ENCODE results near the gene TBC1D5. TPM values are rescaled to one million over a fixed set of nuclear protein-coding genes. Genes with fewer than 3 reads are reported as not detected.

Gene TBC1D5
- total and polyA plus RNA-seq, 2 of the 8 experiments (the other 6 are each of a cell fraction or from before 2014, with no cell fraction given) = 11.0 to 22.9 TPM

GRCh38 chr3:17539436-17539835, 203.0 kb downstream of the TBC1D5 start:
- 52% methylated on average over 3 of the region's 3 CpGs; no CpG with 5 or more reads in 1 of the 2 experiments for WGBS, 2 experiments (ENCODE audit: extremely low coverage in 1 of 2, insufficient coverage in 1 of 2, insufficient read length in 1 of 2, insufficient replicate concordance in 2 of 2, low coverage in 1 of 2, low lambda C conversion rate in 2 of 2, missing lambda C conversion rate in 1 of 2)
- Histone ChIP-seq H3K23ac (ENCODE audit: insufficient read length) (no peak overlapping the region), H2AK5ac (ENCODE audit: low read depth, low read length) (no peak overlapping the region), H3K4me1 (replicated peaks in 1 of 4; ENCODE audit: control insufficient read depth in 3 of 4, insufficient read depth in 4 of 4, low read length in 3 of 4) (peaks cover 0 to 6% (median 1%) of the 10 kb centered on the region in 4 experiments; a peak in 2 of 7 replicates), H4K91ac (replicated peaks; ENCODE audit: insufficient read length, low read length) (no peak overlapping the region), H3K27me3 (replicated peaks in 1 of 4; ENCODE audit: control insufficient read depth in 3 of 4, extremely low read depth in 1 of 4, insufficient read depth in 3 of 4, low read length in 3 of 4) (no peaks in the 10 kb centered on the region), H2BK12ac (ENCODE audit: low read depth, low read length) (no peak overlapping the region), H3K14ac (ENCODE audit: insufficient read length) (no peak overlapping the region), H3K4me3 (ENCODE audit: extremely low read depth in 1 of 4, insufficient read depth in 2 of 4, low read depth in 3 of 4, low read length in 4 of 4) (peak overlapping the region in 1 of 4 experiments; percentile 28; a peak in 1 of 8 replicates), H3K27ac (ENCODE audit: low read depth, low read length) (no peak overlapping the region), H2AFZ (ENCODE audit: low read length) (no peak overlapping the region), H4K8ac (ENCODE audit: extremely low read depth, insufficient read depth, low read length) (no peak overlapping the region), H2BK120ac (replicated peaks; ENCODE audit: low read depth, low read length) (no peak overlapping the region), H2BK20ac (ENCODE audit: low read length) (no peak overlapping the region), H3K18ac (ENCODE audit: extremely low read depth, low read length) (no peak overlapping the region), H3K4ac (replicated peaks; ENCODE audit: insufficient read length, low read depth, low read length) (no peak overlapping the region), H3K36me3 (ENCODE audit: control insufficient read depth in 2 of 4, insufficient read depth in 4 of 4, low read length in 3 of 4) (no peaks in the 10 kb centered on the region), H3K23me2 (ENCODE audit: low read depth, low read length) (no peaks in the 10 kb centered on the region), H4K20me1 (replicated peaks in 1 of 2; ENCODE audit: control insufficient read depth in 1 of 2, insufficient read depth in 2 of 2, low read length in 2 of 2) (no peaks in the 10 kb centered on the region), H2BK15ac (ENCODE audit: low read length) (no peak overlapping the region), H3K9me3 (ENCODE audit: insufficient read depth in 2 of 2, low read depth in 1 of 2, low read length in 1 of 2) (0 out of 4 replicates have a peak, but pooled peaks cover 0 to 4% of the 10 kb centered on the region in 2 experiments), H2BK5ac (ENCODE audit: low read depth, low read length) (no peak overlapping the region), H3K56ac (replicated peaks; ENCODE audit: insufficient read length, low read depth, low read length) (no peak overlapping the region), H4K5ac (ENCODE audit: insufficient read length, low read depth, low read length) (no peak overlapping the region), H3K79me1 (ENCODE audit: low read depth, low read length) (no peaks in the 10 kb centered on the region), H3K9ac (replicated peaks in 1 of 4; ENCODE audit: extremely low read depth in 1 of 4, low read depth in 3 of 4, low read length in 3 of 4) (no peak overlapping the region), H3K4me2 (ENCODE audit: insufficient read depth in 1 of 2, low read depth in 2 of 2, low read length in 2 of 2) (peak overlapping the region in 1 of 2 experiments; percentile 63; a peak in 2 of 4 replicates), H3K79me2 (ENCODE audit: control insufficient read depth in 1 of 2, insufficient read depth in 2 of 2, low read length in 2 of 2) (no peaks in the 10 kb centered on the region)
- FAIRE-seq (no peak), DNase-seq (ENCODE audit: low read depth in 1 of 2, low spot score in 2 of 2) (no peak)
- CTCF ChIA-PET (ENCODE audit: partially characterized antibody) = no interaction called here
- POLR2A ChIA-PET (ENCODE audit: partially characterized antibody) = no interaction called here
- TF ChIP-seq TEAD4 (IDR thresholded peaks at IDR 0.05; ENCODE audit: low read depth, low read length) (0 out of 2 replicates have a peak, but pooled peaks have one; percentile 21), BACH1 (IDR thresholded peaks at IDR 0.05; ENCODE audit: low read length) (no peak)
